Mesothelial cell of epicardium (in vitro differentiated cells): ENCODE data around the gene CIDEB. TPM values are rescaled to one million over a fixed set of nuclear protein-coding genes. Genes with fewer than 3 reads are reported as not detected.

ENCODE experiments used
- DNase-seq, 2 experiments: peaks; one replicate each; pipeline ENCODE4 v3.0.0; 2021; ENCODE audit warnings: low spot score in 2 of 2; ENCODE audit not compliant: unreplicated experiment in 2 of 2
- H3K27ac Mint-ChIP-seq: 2 replicates; pipeline ENCODE4 v1.8.0; 2021; ENCODE audit warnings: mixed read lengths
- H3K27me3 Mint-ChIP-seq: 2 replicates; pipeline ENCODE4 v1.8.0; 2021; ENCODE audit warnings: low read depth, mixed read lengths
- H3K36me3 Mint-ChIP-seq: 2 replicates; pipeline ENCODE4 v1.8.0; 2021; ENCODE audit warnings: mixed read lengths
- H3K4me1 Mint-ChIP-seq: 2 replicates; pipeline ENCODE4 v1.8.0; 2021; ENCODE audit warnings: mixed read lengths
- H3K4me3 Mint-ChIP-seq: 2 replicates; pipeline ENCODE4 v1.8.0; 2021; ENCODE audit warnings: mild to moderate bottlenecking, moderate library complexity, mixed read lengths
- H3K9me3 Mint-ChIP-seq: 2 replicates; pipeline ENCODE4 v1.8.0; 2021; ENCODE audit warnings: mixed read lengths
- CTCF ChIP-seq: fragments of 200-600 bp; sonication (generic); IDR thresholded peaks from one replicate; pipeline ENCODE4 v1.5.0; 2021; ENCODE audit warnings: antibody characterized with exemption; ENCODE audit not compliant: unreplicated experiment
- total RNA-seq: library from RNA; stranded (reverse); gene quantifications from 3 replicates; pipeline ENCODE4 v1.2.1, GENCODE V29; 2021

CIDEB gene
- total RNA-seq, 1 donor from 2014 or later: not detected

GRCh38 chr14:24316597-24316950, 8.8 kb upstream of the CIDEB start:
- H3K36me3 Mint-ChIP-seq: no peaks in the 10 kb centered on the region
- H3K4me3 Mint-ChIP-seq: no peak overlapping the region
- H3K9me3 Mint-ChIP-seq: no peaks in the 10 kb centered on the region
- H3K27me3 Mint-ChIP-seq: peaks cover 28% of the 10 kb centered on the region
- no peak for DNase-seq
- peaks cover 1% of the 10 kb centered on the region for H3K4me1 Mint-ChIP-seq
- no peak overlapping the region for H3K27ac Mint-ChIP-seq
- TF ChIP-seq CTCF: no peak

GRCh38 chr14:24315807-24316596, 8.2 kb upstream of the CIDEB start:
- no peaks in the 10 kb centered on the region for H3K9me3 Mint-ChIP-seq
- H3K4me1 Mint-ChIP-seq: no peaks in the 10 kb centered on the region
- no peak for DNase-seq
- no peak overlapping the region for H3K4me3 Mint-ChIP-seq
- H3K27me3 Mint-ChIP-seq: peaks cover 28% of the 10 kb centered on the region
- TF ChIP-seq CTCF: no peak
- H3K36me3 Mint-ChIP-seq: no peaks in the 10 kb centered on the region
- H3K27ac Mint-ChIP-seq: no peak overlapping the region

- H3K27me3 Mint-ChIP-seq: peaks cover 27% of the 10 kb centered on the region
- H3K4me3 Mint-ChIP-seq: no peak overlapping the region
- H3K36me3 Mint-ChIP-seq: peaks cover under 1% of the 10 kb centered on the region
These were observed 7.5 kb upstream of the CIDEB start for GRCh38 chr14:24315243-24315806.

GRCh38 chr14:24314377-24315193, 6.8 kb upstream of the CIDEB start:
- H3K27ac Mint-ChIP-seq: no peak overlapping the region

More at GRCh38 chr14:24315243-24315806, 7.5 kb upstream of the CIDEB start:
- no peak overlapping the region for H3K27ac Mint-ChIP-seq
- no peak for DNase-seq
- no peak for TF ChIP-seq CTCF
- no peaks in the 10 kb centered on the region for H3K4me1 Mint-ChIP-seq
- no peaks in the 10 kb centered on the region for H3K9me3 Mint-ChIP-seq

GRCh38 chr14:24313913-24314312, 6.1 kb upstream of the CIDEB start:
- Mint-ChIP-seq H3K36me3 (peaks cover 2% of the 10 kb centered on the region), H3K4me1 (no peaks in the 10 kb centered on the region), H3K9me3 (no peaks in the 10 kb centered on the region), H3K27ac (no peak overlapping the region), H3K4me3 (no peak overlapping the region), H3K27me3 (peaks cover 14% of the 10 kb centered on the region)
- DNase-seq: no peak
- no peak for TF ChIP-seq CTCF

More at GRCh38 chr14:24314377-24315193, 6.8 kb upstream of the CIDEB start:
- Mint-ChIP-seq H3K9me3 (no peaks in the 10 kb centered on the region), H3K27me3 (peaks cover 21% of the 10 kb centered on the region), H3K4me1 (no peaks in the 10 kb centered on the region), H3K4me3 (no peak overlapping the region), H3K36me3 (peaks cover 2% of the 10 kb centered on the region)
- no peak for TF ChIP-seq CTCF
- no peak for DNase-seq
